ENCODE measurements around the gene ADCY6.

GRCh38 chr12:48814262-48815125, 25.6 kb upstream of the ADCY6 start:
- TF ChIP-seq CTCF (IDR thresholded peaks at IDR 0.05; ENCODE audit: insufficient read depth, low read depth, low read length) (peak; percentile 71), EZH2 (IDR thresholded peaks at IDR 0.05; ENCODE audit: insufficient read depth, low read length) (no peak)
